Right atrium auricular region (tissue), 2 donors: ENCODE measurements around the gene IL17RD. TPM values are rescaled to one million over a fixed set of nuclear protein-coding genes. Genes with fewer than 3 reads are reported as not detected.
A peak's percentile ranks its signal among the peaks of the same experiment; 100 is the strongest.

Source experiments
- DNase-seq: peaks from one replicate; pipeline ENCODE4 v3.0.0-alpha.2; 2019; ENCODE audit warnings: low spot score
- H3K27ac ChIP-seq, 2 donors: fragments of 200-600 bp; sonication (generic); 1 replicate in 1 of 2; 2 replicates in 1 of 2; pipeline ENCODE4 v1.5.1; 2016 to 2019
- H3K27me3 ChIP-seq, 2 donors: fragments of 200-600 bp; sonication (generic); one replicate each; pipeline versions ENCODE4 v1.5.1 to v1.6.0; 2017 to 2019
- H3K36me3 ChIP-seq: fragments of 200-600 bp; sonication (generic); one replicate; pipeline ENCODE4 v1.5.1; 2016
- H3K4me1 ChIP-seq, 2 donors: fragments of 200-600 bp; sonication (generic); one replicate each; pipeline versions ENCODE4 v1.5.1 to v1.6.0; 2017 to 2019
- H3K4me3 ChIP-seq, 2 donors: fragments of 200-600 bp; sonication (generic); 1 replicate in 1 of 2; 2 replicates in 1 of 2; pipeline ENCODE4 v1.5.1; 2017 to 2019; ENCODE audit warnings: mild to moderate bottlenecking in 1 of 2, moderate library complexity in 1 of 2
- H3K9me3 ChIP-seq, 2 donors: fragments of 200-600 bp; sonication (generic); one replicate each; pipeline ENCODE4 v1.5.1; 2019
- CTCF ChIP-seq, 2 donors: fragments of 200-600 bp; sonication (generic); IDR thresholded peaks; one replicate each; pipeline ENCODE4 v1.5.1; 2019; ENCODE audit warnings: antibody characterized with exemption in 2 of 2
- total RNA-seq, 2 donors: library from RNA; depleted of rRNA; stranded (reverse); fragments of >200 nt; gene quantifications; one replicate each; pipeline ENCODE4 v1.1.0, GENCODE V29; 2016

Gene IL17RD
- total RNA-seq, 2 donors from 2014 or later, result 2.1 to 2.8 TPM

GRCh38 chr3:57097536-57097935, 67.6 kb downstream of the IL17RD start:
- no peaks in the 10 kb centered on the region for H3K36me3 ChIP-seq
- no peak overlapping the region for H3K4me3 ChIP-seq
- no peaks in the 10 kb centered on the region for H3K27me3 ChIP-seq
- no peak for DNase-seq
- no peak overlapping the region for H3K27ac ChIP-seq
- no peak for TF ChIP-seq CTCF (IDR thresholded peaks at IDR 0.05)
- H3K9me3 ChIP-seq, result no peaks in the 10 kb centered on the region
- no peaks in the 10 kb centered on the region for H3K4me1 ChIP-seq

GRCh38 chr3:57095363-57095762, 69.8 kb downstream of the IL17RD start:
- Histone ChIP-seq H3K27me3 (no peaks in the 10 kb centered on the region), H3K4me1 (peaks cover 0 to 8% of the 10 kb centered on the region in 2 donors), H3K9me3 (no peaks in the 10 kb centered on the region), H3K4me3 (no peak overlapping the region), H3K36me3 (no peaks in the 10 kb centered on the region), H3K27ac (no peak overlapping the region)
- TF ChIP-seq CTCF (IDR thresholded peaks at IDR 0.05), result no peak
- no peak for DNase-seq

- Histone ChIP-seq H3K27ac (peak overlapping the region in 1 of 2 donors; percentile 29), H3K27me3 (no peaks in the 10 kb centered on the region), H3K36me3 (no peaks in the 10 kb centered on the region), H3K9me3 (no peaks in the 10 kb centered on the region), H3K4me1 (peaks cover 0 to 8% of the 10 kb centered on the region in 2 donors), H3K4me3 (no peak overlapping the region)
- DNase-seq, result no peak
- TF ChIP-seq CTCF (IDR thresholded peaks at IDR 0.05), result no peak
These were observed 70.6 kb downstream of the IL17RD start for GRCh38 chr3:57094575-57094974.

- Histone ChIP-seq H3K36me3 (no peaks in the 10 kb centered on the region), H3K4me3 (no peak overlapping the region), H3K27me3 (no peaks in the 10 kb centered on the region), H3K27ac (peak overlapping the region in 1 of 2 donors; percentile 29), H3K4me1 (peaks cover 0 to 8% of the 10 kb centered on the region in 2 donors), H3K9me3 (no peaks in the 10 kb centered on the region)
- TF ChIP-seq CTCF (IDR thresholded peaks at IDR 0.05), result no peak
- no peak for DNase-seq
These were observed 71.1 kb downstream of the IL17RD start for GRCh38 chr3:57093971-57094535.

- DNase-seq, result no peak
- H3K36me3 ChIP-seq, result no peaks in the 10 kb centered on the region
- no peak for TF ChIP-seq CTCF (IDR thresholded peaks at IDR 0.05)
- no peak overlapping the region for H3K4me3 ChIP-seq
- no peaks in the 10 kb centered on the region for H3K27me3 ChIP-seq
- H3K9me3 ChIP-seq, result no peaks in the 10 kb centered on the region
- H3K27ac ChIP-seq, result no peak overlapping the region
- H3K4me1 ChIP-seq, result peaks cover 0 to 8% of the 10 kb centered on the region in 2 donors
These were observed 71.7 kb downstream of the IL17RD start for GRCh38 chr3:57093489-57093888.
